Immature natural killer cell (primary cell): ENCODE measurements around the gene NOTCH3. TPM values are rescaled to one million over a fixed set of nuclear protein-coding genes. Genes with fewer than 3 reads are reported as not detected.

ENCODE experiments used
- DNase-seq, 3 donors: peaks; one replicate each; pipeline ENCODE4 v3.0.0; 2022; ENCODE audit warnings: mixed read lengths in 1 of 3
- H3K27ac Mint-ChIP-seq, 6 donors: one replicate each; pipeline ENCODE4 v1.8.0; 2020; ENCODE audit warnings: mixed read lengths in 6 of 6, mild to moderate bottlenecking in 5 of 6, inconsistent platforms in 4 of 6, moderate library complexity in 3 of 6
- H3K27me3 Mint-ChIP-seq, 3 donors: one replicate each; pipeline ENCODE4 v1.8.0; 2020 to 2021; ENCODE audit warnings: low read depth in 3 of 3, mild to moderate bottlenecking in 3 of 3, mixed read lengths in 3 of 3, moderate library complexity in 3 of 3, inconsistent platforms in 1 of 3
- H3K36me3 Mint-ChIP-seq, 3 donors: one replicate each; pipeline ENCODE4 v1.8.0; 2020; ENCODE audit warnings: mixed read lengths in 3 of 3, inconsistent platforms in 2 of 3, mild to moderate bottlenecking in 2 of 3
- H3K4me1 Mint-ChIP-seq, 2 donors: one replicate each; pipeline ENCODE4 v1.8.0; 2020; ENCODE audit warnings: inconsistent platforms in 2 of 2, mild to moderate bottlenecking in 2 of 2, mixed read lengths in 2 of 2, moderate library complexity in 1 of 2
- H3K4me3 Mint-ChIP-seq, 5 donors: one replicate each; pipeline ENCODE4 v1.8.0; 2020; ENCODE audit warnings: mild to moderate bottlenecking in 5 of 5, mixed read lengths in 5 of 5, inconsistent platforms in 3 of 5, moderate library complexity in 3 of 5
- H3K9me3 Mint-ChIP-seq, 6 donors: one replicate each; pipeline ENCODE4 v1.8.0; 2020; ENCODE audit warnings: mild to moderate bottlenecking in 6 of 6, mixed read lengths in 6 of 6, inconsistent platforms in 4 of 6, moderate library complexity in 3 of 6
- polyA plus RNA-seq, 3 donors: library from polyadenylated mRNA; unstranded; fragments of 300-500 nt; fragmentation: Illumina TruSeq; gene quantifications; one replicate each; pipeline ENCODE4 v1.2.3, GENCODE V29; 2021

Gene NOTCH3
- polyA plus RNA-seq = not detected

DNA sequence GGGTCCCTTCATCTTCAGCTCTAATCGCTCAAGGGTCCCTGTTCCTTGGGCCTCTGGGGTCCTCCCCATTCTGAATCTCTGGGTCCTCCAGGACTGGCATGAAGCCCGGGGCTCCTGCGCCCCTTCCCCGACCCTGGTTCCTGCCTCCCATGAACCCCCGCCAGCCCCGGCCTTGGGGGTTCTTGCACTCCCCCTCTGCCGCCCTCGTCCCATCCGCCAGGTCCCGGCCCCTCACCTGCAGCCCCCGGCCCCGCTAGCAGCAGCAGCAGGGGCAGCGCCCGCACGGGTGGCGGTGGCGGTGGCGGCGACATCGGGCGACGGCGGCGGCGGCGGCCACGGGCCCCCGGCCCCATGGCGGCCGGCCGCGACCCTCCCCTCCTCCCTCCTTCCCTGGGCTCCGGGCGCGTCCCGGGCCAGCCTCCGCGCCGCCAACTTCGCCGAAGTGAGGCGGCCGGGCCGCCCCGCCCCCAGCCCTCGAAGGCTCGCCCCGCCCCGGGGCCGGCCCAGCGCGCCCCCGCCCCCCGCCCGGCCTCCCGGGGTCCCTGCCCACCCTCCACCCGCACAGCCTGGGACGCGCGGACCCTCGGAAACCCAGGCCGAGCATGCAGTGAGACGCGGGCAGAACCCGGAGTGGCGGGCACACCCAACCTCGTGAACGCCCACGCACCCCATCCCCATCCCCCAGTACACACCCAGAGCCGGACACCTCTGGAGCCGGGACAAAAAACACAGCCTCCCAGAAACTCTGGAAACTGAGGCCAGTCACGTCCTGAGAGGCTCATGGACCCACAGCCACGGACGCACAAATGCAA, at the start of gene NOTCH3:
NOTCH3 (minus strand) TSS at position 443 of the 812 bp plus-strand sequence; CDS start at position 353, 90 bp downstream.
- Mint-ChIP-seq H3K4me3 (peak within 1 kb of the TSS in 2 of 5 donors; percentile 40 to 60), H3K27ac (no peak within 1 kb of the TSS), H3K9me3 (peaks cover 0 to 2% (median 0%) of the 10 kb centered on the region in 6 donors), H3K36me3 (peaks cover 0 to 5% (median 3%) of the 10 kb centered on the region in 3 donors), H3K4me1 (peaks cover 12 to 15% of the 10 kb centered on the region in 2 donors), H3K27me3 (peaks cover 19 to 36% (median 21%) of the 10 kb centered on the region in 3 donors)
- DNase-seq = no peak

DNA sequence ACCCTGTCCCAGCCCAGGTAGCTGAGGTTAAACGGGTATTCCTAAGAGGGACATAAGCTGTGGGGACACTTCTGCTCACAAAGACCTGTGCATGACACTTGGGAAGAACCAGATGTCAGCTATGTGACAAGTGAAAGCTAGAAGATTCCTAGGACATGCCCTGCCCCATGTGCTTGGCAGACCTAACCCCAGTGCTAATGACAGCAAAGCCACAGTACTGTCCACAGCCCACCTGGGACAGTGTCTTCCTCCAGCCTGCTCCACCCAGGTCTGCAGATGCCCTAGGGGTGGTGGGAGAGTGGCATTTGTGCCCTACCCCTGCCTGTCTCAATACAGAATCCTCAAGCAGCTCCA, 49.8 kb upstream of the NOTCH3 start:
- Mint-ChIP-seq H3K27ac (no peak overlapping the region), H3K27me3 (peaks cover 2 to 8% (median 3%) of the 10 kb centered on the region in 3 donors), H3K36me3 (peaks cover 4 to 34% (median 5%) of the 10 kb centered on the region in 3 donors)

DNA sequence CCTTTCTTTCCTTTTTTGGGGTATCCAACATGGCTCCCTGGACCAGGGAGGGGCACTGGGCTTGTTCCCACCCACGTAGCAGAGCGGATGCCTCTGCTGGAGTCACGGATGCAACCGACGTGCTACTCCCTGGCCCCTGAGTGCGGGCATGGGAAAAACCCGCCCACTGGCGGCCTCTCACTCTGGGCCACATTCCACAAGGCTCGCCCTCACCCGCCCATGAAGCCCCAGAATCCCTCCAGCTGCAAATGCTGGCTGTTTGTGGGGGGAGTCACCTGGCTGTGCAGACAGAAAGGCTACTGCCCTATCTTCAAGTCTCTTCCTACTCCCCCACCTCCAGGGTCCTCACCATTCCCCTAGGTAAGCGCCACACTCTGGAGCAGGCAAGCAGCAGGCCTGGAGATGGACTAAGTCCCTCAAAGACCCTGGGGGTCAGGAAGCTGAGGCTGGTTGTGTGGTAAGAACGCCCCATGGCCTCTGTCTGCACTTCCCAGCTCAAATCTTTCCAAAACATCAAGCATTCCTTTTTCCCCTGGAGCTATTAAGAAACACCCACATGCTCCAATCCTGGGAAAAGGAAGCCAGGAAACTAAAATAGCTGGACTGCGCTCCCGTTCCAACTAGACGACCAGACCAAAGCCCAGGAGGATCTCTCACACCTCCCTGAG, 49.3 kb upstream of the NOTCH3 start:
- Mint-ChIP-seq H3K36me3 (peaks cover 4 to 29% (median 5%) of the 10 kb centered on the region in 3 donors), H3K27me3 (peaks cover 0 to 8% (median 3%) of the 10 kb centered on the region in 3 donors), H3K9me3 (no peaks in the 10 kb centered on the region), H3K4me3 (no peak overlapping the region), H3K27ac (no peak overlapping the region), H3K4me1 (peaks cover 0 to 1% of the 10 kb centered on the region in 2 donors)
- no peak for DNase-seq

More for the DNA sequence above, 49.8 kb upstream of the NOTCH3 start:
- H3K4me1 Mint-ChIP-seq = peaks cover 0 to 1% of the 10 kb centered on the region in 2 donors
- no peaks in the 10 kb centered on the region for H3K9me3 Mint-ChIP-seq
- DNase-seq = no peak
- H3K4me3 Mint-ChIP-seq = no peak overlapping the region

DNA sequence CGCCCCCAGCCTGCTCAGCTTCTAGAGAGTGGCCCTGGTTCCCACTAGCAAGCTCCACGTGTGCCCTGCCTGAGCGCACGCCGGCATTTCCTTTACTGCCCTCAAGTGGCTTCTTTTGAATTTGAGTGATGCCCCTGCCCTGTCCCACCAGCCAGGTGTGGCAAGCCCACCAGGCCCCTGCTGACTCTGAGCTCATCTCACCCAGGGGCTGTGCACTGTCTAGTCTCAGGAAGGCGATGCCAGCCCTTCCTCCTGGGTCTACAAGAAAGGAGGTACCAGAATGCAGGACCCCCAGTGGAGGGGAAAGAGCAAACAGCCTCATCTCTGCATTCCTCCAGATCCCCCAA, 48.7 kb upstream of the NOTCH3 start:
- Mint-ChIP-seq H3K36me3 (peaks cover 4 to 33% (median 5%) of the 10 kb centered on the region in 3 donors), H3K9me3 (no peaks in the 10 kb centered on the region), H3K4me3 (no peak overlapping the region), H3K27ac (no peak overlapping the region), H3K4me1 (peaks cover 0 to 1% of the 10 kb centered on the region in 2 donors), H3K27me3 (peaks cover 0 to 8% (median 4%) of the 10 kb centered on the region in 3 donors)
- no peak for DNase-seq

DNA sequence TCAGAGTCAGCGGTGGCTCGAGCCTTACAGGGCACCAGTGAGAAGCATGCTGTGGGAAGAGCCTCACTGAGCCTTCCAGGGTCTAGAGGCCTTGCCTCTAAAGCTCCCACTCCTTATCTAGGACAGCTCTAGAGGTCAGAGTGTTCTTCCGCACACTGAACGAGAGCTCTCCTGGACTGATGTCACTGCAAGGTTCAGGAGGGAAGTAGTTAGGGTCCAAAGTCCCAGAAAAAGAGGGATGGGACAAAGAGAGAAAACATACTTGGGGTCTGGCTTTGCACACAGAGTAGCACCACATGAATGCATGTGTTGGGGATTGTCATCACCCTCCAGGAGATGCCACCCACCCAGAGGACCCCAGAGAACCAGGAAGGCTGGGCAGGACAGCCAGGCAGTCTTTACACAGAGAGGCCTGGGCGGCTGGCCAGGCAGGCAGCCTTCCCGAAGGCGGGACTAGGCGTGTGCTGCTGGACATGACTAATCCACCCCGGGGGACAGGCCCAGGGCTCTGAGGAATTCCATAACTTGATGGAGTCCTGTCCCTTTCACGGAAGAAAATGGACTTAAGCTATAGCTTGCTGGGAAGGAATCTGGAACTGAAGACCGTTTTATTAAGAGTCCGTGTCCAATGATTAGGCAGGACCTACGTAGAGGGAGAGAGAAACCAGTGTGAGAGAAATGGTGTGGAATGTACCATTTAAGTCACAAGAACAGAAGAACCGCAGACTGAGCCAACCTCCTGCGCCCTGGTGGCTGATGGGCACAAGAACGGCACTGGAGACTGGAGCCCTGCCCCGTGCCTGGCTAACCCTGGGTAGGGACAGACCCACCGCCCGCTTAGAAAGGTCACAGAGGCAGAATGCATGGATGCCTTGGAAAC, 48.1 kb upstream of the NOTCH3 start:
- DNase-seq = no peak
- Mint-ChIP-seq H3K27me3 (peaks cover 0 to 6% (median 4%) of the 10 kb centered on the region in 3 donors), H3K27ac (peak overlapping the region in 1 of 6 donors; percentile 67), H3K36me3 (peaks cover 4 to 29% (median 5%) of the 10 kb centered on the region in 3 donors), H3K9me3 (no peaks in the 10 kb centered on the region), H3K4me3 (no peak overlapping the region), H3K4me1 (peaks cover 0 to 1% of the 10 kb centered on the region in 2 donors)

DNA sequence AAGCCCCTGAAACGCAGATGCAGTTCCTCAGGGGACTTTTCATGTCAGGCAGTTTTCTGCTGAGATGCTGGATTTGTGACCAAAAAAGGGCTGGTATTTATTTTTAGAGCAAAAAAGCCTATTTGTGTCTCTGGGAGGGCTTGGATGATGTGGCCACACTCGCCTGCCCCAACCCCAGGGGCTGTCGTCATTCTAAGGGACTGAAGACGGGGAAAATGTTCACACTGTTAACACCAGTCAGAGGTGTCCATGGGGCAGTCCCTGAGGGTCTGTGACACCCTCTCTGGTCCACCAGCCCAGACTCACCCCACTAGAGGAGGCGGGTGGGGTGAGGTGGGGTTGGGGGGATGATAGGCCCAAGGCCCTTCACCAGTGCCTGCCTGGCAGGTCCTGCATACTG, 47.3 kb upstream of the NOTCH3 start:
- no peaks in the 10 kb centered on the region for H3K9me3 Mint-ChIP-seq
- H3K4me3 Mint-ChIP-seq = no peak overlapping the region
- peaks cover 4 to 31% (median 5%) of the 10 kb centered on the region in 3 donors for H3K36me3 Mint-ChIP-seq
- peak overlapping the region in 1 of 6 donors; percentile 67 for H3K27ac Mint-ChIP-seq
- no peak for DNase-seq
- peaks cover 0 to 5% of the 10 kb centered on the region in 2 donors for H3K4me1 Mint-ChIP-seq
- H3K27me3 Mint-ChIP-seq = peaks cover 4 to 7% (median 7%) of the 10 kb centered on the region in 3 donors

DNA sequence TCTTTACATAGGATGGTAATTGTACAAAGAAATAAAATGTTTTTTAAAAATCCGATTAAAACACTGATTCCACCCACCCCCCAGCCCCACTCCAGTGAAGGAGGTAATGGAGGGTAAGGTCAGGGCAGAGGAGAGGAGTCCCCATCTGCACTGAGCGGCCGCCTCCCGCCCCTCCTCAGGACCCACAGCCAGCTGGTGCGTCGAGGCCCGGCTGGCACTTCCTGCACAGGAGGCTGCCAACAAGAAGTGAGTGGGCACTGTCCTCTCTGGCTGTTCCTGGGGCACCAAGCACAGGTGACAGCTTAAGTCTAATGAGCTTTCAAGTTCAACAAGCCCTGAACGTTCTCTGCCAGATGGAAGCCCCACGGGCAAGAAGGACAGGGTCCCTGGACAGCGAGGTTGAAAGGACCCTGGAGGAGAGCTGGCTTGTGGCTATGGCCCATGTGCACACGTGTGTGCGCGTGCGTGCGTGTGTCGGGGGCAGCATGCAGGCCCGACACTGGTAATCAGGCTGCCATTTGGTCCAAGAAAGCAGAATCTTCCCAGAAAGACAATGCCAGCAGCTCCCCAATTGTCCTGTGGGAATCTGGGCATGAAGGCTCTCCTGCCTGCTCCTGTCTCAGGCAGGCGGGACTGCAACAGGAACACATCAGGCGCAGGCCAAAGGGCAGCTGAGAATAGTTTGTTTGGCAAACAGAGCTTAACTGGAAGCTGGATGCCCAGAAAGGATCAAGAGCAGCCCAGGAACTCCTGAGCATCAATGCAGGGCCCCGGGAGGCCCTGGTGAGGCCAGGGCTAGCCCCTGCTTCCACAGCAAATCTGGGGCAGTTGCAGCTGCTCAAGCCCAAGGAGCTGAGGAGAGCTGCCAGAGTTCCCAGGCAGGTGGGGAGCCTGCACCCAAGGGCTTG, 46.6 kb upstream of the NOTCH3 start:
- H3K4me1 Mint-ChIP-seq = peaks cover 0 to 5% of the 10 kb centered on the region in 2 donors
- no peak for DNase-seq
- H3K9me3 Mint-ChIP-seq = no peaks in the 10 kb centered on the region
- H3K27me3 Mint-ChIP-seq = peaks cover 4 to 7% (median 7%) of the 10 kb centered on the region in 3 donors
- no peak overlapping the region for H3K4me3 Mint-ChIP-seq
- peaks cover 3 to 30% (median 4%) of the 10 kb centered on the region in 3 donors for H3K36me3 Mint-ChIP-seq
- H3K27ac Mint-ChIP-seq = no peak overlapping the region

DNA sequence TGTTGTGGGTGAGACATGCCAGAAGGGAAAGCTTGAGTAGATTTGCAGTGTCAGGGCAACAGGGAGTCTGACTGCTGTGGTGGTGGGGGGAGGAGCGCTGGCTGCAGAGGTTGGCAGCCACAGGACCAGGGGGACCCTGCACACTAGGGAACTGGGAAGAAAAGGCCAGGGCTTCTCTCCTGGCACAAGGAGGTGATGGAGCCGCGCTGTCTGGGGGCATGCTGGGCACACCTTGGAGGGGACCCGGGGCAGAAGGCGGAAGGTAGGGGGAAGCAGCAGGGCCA, 45.3 kb upstream of the NOTCH3 start:
- no peak for DNase-seq
- Mint-ChIP-seq H3K4me1 (peaks cover 0 to 4% of the 10 kb centered on the region in 2 donors), H3K27me3 (peaks cover 4 to 7% (median 7%) of the 10 kb centered on the region in 3 donors), H3K36me3 (peaks cover 0 to 25% (median 4%) of the 10 kb centered on the region in 3 donors), H3K27ac (peak overlapping the region in 2 of 6 donors; percentile 45 to 58), H3K9me3 (no peaks in the 10 kb centered on the region), H3K4me3 (no peak overlapping the region)

DNA sequence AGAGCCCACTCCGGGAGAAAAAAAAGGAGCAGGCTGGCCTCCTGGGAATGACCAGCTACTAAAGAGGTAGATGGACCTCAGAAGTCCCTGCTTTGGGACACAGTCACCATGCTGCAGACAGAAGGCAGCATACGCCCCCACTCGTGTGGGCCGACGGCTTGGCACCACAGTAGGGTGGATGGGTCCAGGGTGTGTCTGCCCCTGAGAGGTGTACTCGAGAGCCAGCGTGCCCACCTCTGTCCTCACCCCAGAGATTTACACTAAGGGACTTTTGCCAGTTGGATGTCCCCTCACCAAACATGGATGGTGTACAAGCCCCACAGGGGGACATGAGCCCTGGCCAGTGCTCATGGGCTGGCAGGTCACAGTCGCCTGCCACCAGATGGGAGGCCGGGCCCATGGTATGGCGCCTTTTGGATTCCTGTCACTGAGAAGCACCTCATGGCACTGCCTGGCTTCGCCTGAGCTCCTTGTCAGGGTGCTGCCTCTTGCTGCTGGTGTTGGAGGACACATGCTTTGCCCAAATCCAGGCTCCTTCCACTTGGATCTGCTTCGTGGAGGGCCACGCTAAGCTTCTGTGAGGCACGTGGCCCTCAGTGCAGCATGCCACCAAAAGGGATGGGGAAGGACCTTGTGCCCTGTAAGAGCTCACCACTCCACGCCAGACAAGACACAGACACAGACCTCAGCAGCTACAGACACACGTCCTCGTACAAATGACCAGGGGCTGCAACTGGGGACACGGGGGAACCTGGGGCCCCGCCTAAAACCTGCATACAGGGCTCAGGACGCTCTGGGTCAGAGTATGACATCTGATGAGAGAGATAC, 44.8 kb upstream of the NOTCH3 start:
- Mint-ChIP-seq H3K27me3 (peaks cover 4 to 7% (median 7%) of the 10 kb centered on the region in 3 donors), H3K27ac (peak overlapping the region in 3 of 6 donors; percentile 20 to 58 (median 45)), H3K4me3 (no peak overlapping the region), H3K36me3 (peaks cover 0 to 25% (median 4%) of the 10 kb centered on the region in 3 donors), H3K4me1 (peaks cover 0 to 4% of the 10 kb centered on the region in 2 donors), H3K9me3 (no peaks in the 10 kb centered on the region)
- no peak for DNase-seq

DNA sequence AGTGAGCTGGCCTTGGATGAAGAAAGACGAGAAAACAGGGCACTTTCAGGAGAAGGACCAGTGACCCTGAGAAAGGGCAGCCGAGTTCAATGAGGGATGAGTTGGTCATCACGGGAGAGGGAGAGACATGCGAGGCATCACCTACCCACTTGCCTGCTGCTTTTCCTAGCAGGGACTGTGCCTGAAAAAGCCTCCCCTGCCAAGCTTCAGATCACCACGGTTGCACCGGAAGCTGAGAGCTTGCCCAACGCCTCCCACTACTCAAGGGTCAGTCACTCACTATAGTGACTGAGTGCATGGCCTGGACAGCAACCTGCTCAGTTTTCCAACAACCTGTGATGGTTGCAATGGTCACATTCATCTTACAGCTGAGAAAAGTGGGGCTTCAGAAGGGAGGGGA, 44.0 kb upstream of the NOTCH3 start:
- Mint-ChIP-seq H3K4me3 (no peak overlapping the region), H3K36me3 (peaks cover 2 to 27% (median 4%) of the 10 kb centered on the region in 3 donors), H3K27ac (peak overlapping the region in 2 of 6 donors; percentile 20 to 56)

DNA sequence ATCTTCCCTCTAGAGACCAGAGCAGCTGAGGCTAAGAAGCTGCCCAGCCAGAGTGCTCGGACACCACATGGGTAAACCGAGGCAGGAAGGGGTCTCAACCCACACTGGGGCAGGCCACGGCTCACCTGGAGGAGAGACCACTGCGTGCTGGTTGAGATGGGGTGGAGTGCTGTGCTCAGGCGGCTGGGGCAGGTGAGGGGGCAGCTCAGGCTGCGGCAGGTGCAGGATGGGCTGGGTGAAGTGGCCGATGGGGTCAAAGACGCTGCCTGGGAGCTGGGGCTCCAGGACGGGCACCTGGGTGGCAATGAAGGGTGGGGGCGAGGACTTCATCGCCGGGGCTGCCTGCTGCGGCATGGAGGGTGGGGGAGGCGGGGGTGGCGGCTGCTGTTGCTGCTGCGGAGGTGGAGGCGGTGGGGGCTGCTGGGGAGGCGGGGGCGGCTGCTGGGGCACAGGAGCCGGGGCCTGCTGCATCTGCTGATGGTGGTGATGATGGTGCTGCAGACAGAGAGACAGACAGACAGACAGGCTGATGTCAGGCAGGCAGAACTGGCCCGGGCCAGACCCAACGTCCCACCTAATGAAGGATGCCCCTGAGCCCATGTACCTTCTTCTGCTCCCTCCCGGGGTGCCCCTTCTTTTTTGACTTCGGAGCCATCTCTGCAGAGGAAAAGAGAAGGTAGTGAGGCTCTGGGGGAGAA, 43.5 kb upstream of the NOTCH3 start:
- peak overlapping the region in 1 of 6 donors; percentile 56 for H3K27ac Mint-ChIP-seq
- H3K27me3 Mint-ChIP-seq = peaks cover 4 to 7% (median 7%) of the 10 kb centered on the region in 3 donors
- H3K36me3 Mint-ChIP-seq = peaks cover 4 to 29% (median 4%) of the 10 kb centered on the region in 3 donors
- peaks cover 0 to 4% of the 10 kb centered on the region in 2 donors for H3K4me1 Mint-ChIP-seq
- no peak overlapping the region for H3K4me3 Mint-ChIP-seq
- no peaks in the 10 kb centered on the region for H3K9me3 Mint-ChIP-seq
- no peak for DNase-seq

More for the DNA sequence above, 44.0 kb upstream of the NOTCH3 start:
- DNase-seq = no peak
- Mint-ChIP-seq H3K9me3 (no peaks in the 10 kb centered on the region), H3K4me1 (peaks cover 0 to 4% of the 10 kb centered on the region in 2 donors), H3K27me3 (peaks cover 4 to 7% (median 7%) of the 10 kb centered on the region in 3 donors)
